Stomach (tissue), 9 donors: Measurements from ENCODE around the gene EVC2. TPM values are rescaled to one million over a fixed set of nuclear protein-coding genes. Genes with fewer than 3 reads are reported as not detected.

Source experiments
- DNase-seq, 2 donors: peaks; one replicate each; pipeline versions ENCODE4 v3.0.0 to v3.0.0-alpha.2; 2013 to 2019
- H3K27ac ChIP-seq, 5 donors: fragments of 200-600 bp in 4 of 5; sonication (generic) in 4 of 5; one replicate each; pipeline ENCODE4 v1.5.1; 2013 to 2019; ENCODE audit warnings: mild to moderate bottlenecking in 1 of 5, moderate library complexity in 1 of 5
- H3K27me3 ChIP-seq, 3 donors: fragments of 200-600 bp; sonication (generic); one replicate each; pipeline ENCODE4 v1.5.1; 2017 to 2019; ENCODE audit warnings: mixed run types in 1 of 3
- H3K36me3 ChIP-seq, 4 donors: fragments of 200-600 bp; sonication (generic); 1 replicate in 3 of 4; 2 replicates in 1 of 4; pipeline ENCODE4 v1.5.1; 2016 to 2019
- H3K4me1 ChIP-seq, 4 donors: fragments of 200-600 bp; sonication (generic); one replicate each; pipeline ENCODE4 v1.5.1; 2016 to 2019
- H3K4me3 ChIP-seq, 4 donors: fragments of 200-600 bp; sonication (generic) in 3 of 4; one replicate each; pipeline ENCODE4 v1.5.1; 2016 to 2019; ENCODE audit warnings: mild to moderate bottlenecking in 1 of 4
- H3K9me3 ChIP-seq, 4 donors: fragments of 200-600 bp; sonication (generic); one replicate each; pipeline ENCODE4 v1.5.1; 2016 to 2019
- EP300 ChIP-seq: sonication (generic); formaldehyde crosslinking; IDR thresholded peaks from one replicate; pipeline ENCODE4 v1.6.1; 2017; ENCODE audit warnings: antibody characterized with exemption
- POLR2A ChIP-seq, 4 donors: fragments of 450-650 bp; IDR thresholded peaks; one replicate each; pipeline ENCODE4 v1.6.1; 2016; ENCODE audit warnings: antibody characterized with exemption in 4 of 4, control low read depth in 2 of 4, mild to moderate bottlenecking in 1 of 4, moderate library complexity in 1 of 4
- POLR2AphosphoS5 ChIP-seq, 3 donors: sonication (generic); formaldehyde crosslinking; IDR thresholded peaks; one replicate each; pipeline ENCODE4 v1.6.1; 2016; ENCODE audit warnings: antibody characterized with exemption in 3 of 3
- WGBS, 5 donors: extraction: QIAGEN DNeasy Blood & Tissue Kit in 3 of 5; methylation state at CpG; one replicate each; pipeline versions ENCODE4 v1.1.5 to v1.1.7; 2013 to 2018; 5-methylcytosine and 5-hydroxymethylcytosine counted together
- intact Hi-C: fragments of 100-400 bp; cut with DNase I; formaldehyde crosslinking; loops from one replicate; pipeline ENCODE4 v1.15.1; 2023; ENCODE audit warnings: low total_unique reads
- polyA plus RNA-seq, 3 donors: library from polyadenylated mRNA; stranded (reverse); fragments of 200-250 nt; gene quantifications; one replicate each; pipeline ENCODE4 v1.2.3, GENCODE V29; 2013
- total RNA-seq, 5 donors: library from RNA; depleted of rRNA; stranded (reverse); fragments of >200 nt; gene quantifications; one replicate each; pipeline versions ENCODE4 v1.1.0 to v1.2.3, GENCODE V29; 2014 to 2016
- TF ChIP-seq, protein P1 (sequence below), 7 experiments: fragments of 450-650 bp in 4 of 7; fragments of 200-600 bp in 3 of 7; sonication (generic) in 3 of 7; IDR thresholded peaks; one replicate each; pipeline ENCODE4 v1.5.1; 2016 to 2019; ENCODE audit warnings: antibody characterized with exemption in 7 of 7, control low read depth in 2 of 7, mild to moderate bottlenecking in 1 of 7
- donor health status: healthy with polysubstance abuse.
- donor health status: Bipolar disorder and iron deficiency.
- donor health status: healthy.

The EVC2 gene
- total and polyA plus RNA-seq, 8 donors = 0.76 to 11.7 (median 4.9) TPM

DNA sequence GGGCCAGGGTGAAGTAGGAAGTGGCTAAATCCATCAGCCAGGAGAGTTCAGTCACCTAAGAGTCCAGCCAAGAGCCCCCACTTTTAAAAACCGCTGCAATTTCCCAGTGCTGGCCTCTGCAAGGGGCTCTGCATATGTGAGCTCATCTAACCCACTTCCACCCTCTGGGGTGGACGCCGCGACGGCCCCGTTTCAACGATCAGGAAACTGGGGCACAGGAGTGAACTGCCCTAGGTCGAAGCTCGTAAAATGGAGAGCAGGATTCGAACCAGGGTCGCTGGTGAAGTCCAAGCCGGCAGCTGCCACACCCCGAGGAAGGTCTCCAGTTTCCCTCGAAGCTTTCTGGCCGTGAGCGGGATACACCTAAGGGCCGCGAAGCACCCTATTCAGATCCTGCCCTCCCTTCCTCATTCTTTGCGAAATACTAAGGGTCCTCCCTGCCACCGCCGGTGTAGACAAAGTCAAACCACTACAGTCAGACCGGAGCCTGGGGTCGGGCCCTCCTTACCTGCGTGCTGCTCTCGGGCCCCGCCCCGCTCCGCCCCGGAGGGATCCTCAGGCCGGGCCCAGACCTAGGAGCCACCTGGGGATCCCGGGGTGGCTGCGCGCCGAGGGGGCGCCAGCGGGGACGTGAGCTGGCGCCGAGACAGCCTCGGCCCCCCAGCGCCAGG, 446 bp downstream of the EVC2 start:
- peaks cover 27 to 62% (median 55%) of the 10 kb centered on the region in 4 donors for H3K4me1 ChIP-seq
- 2 to 5% (median 5%) methylated on average over 21 to 41 of the region's 41 CpGs for WGBS, 5 donors
- no peak for DNase-seq
- peaks cover 0 to 14% (median 0%) of the 10 kb centered on the region in 4 donors for H3K36me3 ChIP-seq
- peak overlapping the region; percentile 45 to 90 (median 83) for H3K27ac ChIP-seq
- intact Hi-C loops = no loop called here
- no peaks in the 10 kb centered on the region for H3K9me3 ChIP-seq
- H3K4me3 ChIP-seq = peak overlapping the region; percentile 51 to 79 (median 70)
- TF ChIP-seq, protein P1, sequence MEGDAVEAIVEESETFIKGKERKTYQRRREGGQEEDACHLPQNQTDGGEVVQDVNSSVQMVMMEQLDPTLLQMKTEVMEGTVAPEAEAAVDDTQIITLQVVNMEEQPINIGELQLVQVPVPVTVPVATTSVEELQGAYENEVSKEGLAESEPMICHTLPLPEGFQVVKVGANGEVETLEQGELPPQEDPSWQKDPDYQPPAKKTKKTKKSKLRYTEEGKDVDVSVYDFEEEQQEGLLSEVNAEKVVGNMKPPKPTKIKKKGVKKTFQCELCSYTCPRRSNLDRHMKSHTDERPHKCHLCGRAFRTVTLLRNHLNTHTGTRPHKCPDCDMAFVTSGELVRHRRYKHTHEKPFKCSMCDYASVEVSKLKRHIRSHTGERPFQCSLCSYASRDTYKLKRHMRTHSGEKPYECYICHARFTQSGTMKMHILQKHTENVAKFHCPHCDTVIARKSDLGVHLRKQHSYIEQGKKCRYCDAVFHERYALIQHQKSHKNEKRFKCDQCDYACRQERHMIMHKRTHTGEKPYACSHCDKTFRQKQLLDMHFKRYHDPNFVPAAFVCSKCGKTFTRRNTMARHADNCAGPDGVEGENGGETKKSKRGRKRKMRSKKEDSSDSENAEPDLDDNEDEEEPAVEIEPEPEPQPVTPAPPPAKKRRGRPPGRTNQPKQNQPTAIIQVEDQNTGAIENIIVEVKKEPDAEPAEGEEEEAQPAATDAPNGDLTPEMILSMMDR (IDR thresholded peaks at IDR 0.05) = no peak
- TF ChIP-seq POLR2A (IDR thresholded peaks at IDR 0.05) (no peak), POLR2AphosphoS5 (IDR thresholded peaks at IDR 0.05) (no peak), EP300 (no peak)
- H3K27me3 ChIP-seq = peaks cover 0 to 38% (median 20%) of the 10 kb centered on the region in 3 donors

- H3K27ac ChIP-seq = no peak overlapping the region
- peak overlapping the region; percentile 51 to 79 (median 70) for H3K4me3 ChIP-seq
- peaks cover 0 to 37% (median 20%) of the 10 kb centered on the region in 3 donors for H3K27me3 ChIP-seq
- peaks cover 27 to 57% (median 50%) of the 10 kb centered on the region in 4 donors for H3K4me1 ChIP-seq
- no peaks in the 10 kb centered on the region for H3K9me3 ChIP-seq
- no peak for DNase-seq
- TF ChIP-seq, protein P1 (IDR thresholded peaks at IDR 0.05) = no peak
- TF ChIP-seq POLR2A (IDR thresholded peaks at IDR 0.05) (no peak), EP300 (no peak), POLR2AphosphoS5 (IDR thresholded peaks at IDR 0.05) (no peak)
- intact Hi-C loops = no loop called here
- peaks cover 0 to 14% (median 0%) of the 10 kb centered on the region in 4 donors for H3K36me3 ChIP-seq
- 49 to 58% (median 55%) methylated on average over 5 of the region's 5 CpGs for WGBS, 5 donors
Measured at GRCh38 chr4:5707366-5707765, 993 bp downstream of the EVC2 start.

DNA sequence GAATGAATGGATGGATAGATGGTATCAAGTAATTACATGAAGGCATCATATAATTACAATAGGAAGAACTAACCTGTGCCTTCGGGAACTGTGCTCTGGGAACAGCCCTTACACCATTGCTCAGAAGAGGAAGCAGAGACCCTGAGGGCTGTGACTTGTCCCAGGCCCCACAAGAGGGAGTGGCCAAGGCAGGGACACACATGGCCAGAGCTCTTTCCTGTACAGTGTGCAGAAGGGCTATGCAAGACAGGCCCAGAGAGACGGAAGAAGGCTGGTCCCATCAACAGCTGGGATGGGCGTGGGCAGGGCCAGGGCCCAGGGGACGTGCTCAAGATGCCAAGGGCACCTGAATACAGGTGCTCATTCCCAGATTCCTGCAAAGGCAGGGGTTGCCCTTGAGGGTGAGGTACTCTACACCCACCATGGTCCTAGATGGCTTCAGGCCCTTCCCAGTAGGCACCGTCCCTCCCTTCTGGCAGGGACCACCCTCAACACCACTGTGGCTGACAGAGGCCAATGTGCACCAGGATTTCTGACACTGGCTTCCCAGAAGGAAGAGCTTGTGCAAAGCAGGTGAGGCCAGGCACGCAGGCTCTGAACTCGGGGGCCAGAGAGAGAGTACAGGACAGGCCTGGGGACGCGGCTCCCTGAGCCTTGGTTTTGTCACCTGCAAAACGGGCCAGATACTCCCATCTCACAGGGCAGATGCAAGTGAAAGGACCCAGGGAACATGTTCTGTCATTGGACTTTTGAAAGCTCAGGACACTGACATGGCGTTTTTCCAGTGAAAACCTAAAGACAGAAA, 1.7 kb downstream of the EVC2 start:
- Histone ChIP-seq H3K27me3 (peaks cover 0 to 32% (median 20%) of the 10 kb centered on the region in 3 donors), H3K4me1 (peaks cover 23 to 50% (median 43%) of the 10 kb centered on the region in 4 donors), H3K4me3 (peak overlapping the region in 1 of 4 donors; percentile 65), H3K27ac (no peak overlapping the region), H3K9me3 (no peaks in the 10 kb centered on the region), H3K36me3 (peaks cover 0 to 14% (median 0%) of the 10 kb centered on the region in 4 donors)
- TF ChIP-seq EP300 (no peak), POLR2A (IDR thresholded peaks at IDR 0.05) (no peak), POLR2AphosphoS5 (IDR thresholded peaks at IDR 0.05) (no peak)
- TF ChIP-seq, protein P1 (IDR thresholded peaks at IDR 0.05) = no peak
- intact Hi-C loops = no loop called here
- DNase-seq = peak in 1 of 2 donors; percentile 9
- 82 to 97% (median 92%) methylated on average over 8 to 11 of the region's 11 CpGs for WGBS, 5 donors

- peaks cover 0 to 25% (median 20%) of the 10 kb centered on the region in 3 donors for H3K27me3 ChIP-seq
- TF ChIP-seq POLR2AphosphoS5 (IDR thresholded peaks at IDR 0.05) (no peak), POLR2A (IDR thresholded peaks at IDR 0.05) (no peak), EP300 (no peak)
- TF ChIP-seq, protein P1 (IDR thresholded peaks at IDR 0.05) = no peak
- WGBS, 5 donors = 73 to 85% (median 81%) methylated on average over 5 of the region's 5 CpGs
- peak in 1 of 2 donors; percentile 69 for DNase-seq
- peaks cover 21 to 45% (median 38%) of the 10 kb centered on the region in 4 donors for H3K4me1 ChIP-seq
- no peaks in the 10 kb centered on the region for H3K9me3 ChIP-seq
- intact Hi-C loops = no loop called here
- no peak overlapping the region for H3K4me3 ChIP-seq
- H3K27ac ChIP-seq = no peak overlapping the region
- peaks cover 0 to 15% (median 0%) of the 10 kb centered on the region in 4 donors for H3K36me3 ChIP-seq
Measured at GRCh38 chr4:5705647-5706320, 2.6 kb downstream of the EVC2 start.
